Uterus (tissue), 4 donors: ENCODE measurements around the gene TANGO2. TPM values are rescaled to one million over a fixed set of nuclear protein-coding genes. Genes with fewer than 3 reads are reported as not detected.

Experiments
- DNase-seq, 2 donors: peaks; one replicate each; pipeline ENCODE4 v3.0.0-alpha.2; 2019 to 2020
- H3K27ac ChIP-seq, 2 donors: fragments of 200-600 bp; sonication (generic); 1 replicate in 1 of 2; 2 replicates in 1 of 2; pipeline ENCODE4 v1.5.1; 2016 to 2018
- H3K27me3 ChIP-seq, 2 donors: fragments of 200-600 bp; sonication (generic); one replicate each; pipeline ENCODE4 v1.5.1; 2018 to 2019; ENCODE audit warnings: control low read depth in 1 of 2
- H3K36me3 ChIP-seq, 2 donors: fragments of 200-600 bp; sonication (generic); one replicate each; pipeline ENCODE4 v1.5.1; 2019; ENCODE audit warnings: control low read depth in 1 of 2
- H3K4me1 ChIP-seq, 2 donors: fragments of 200-600 bp; sonication (generic); one replicate each; pipeline ENCODE4 v1.5.1; 2018 to 2019; ENCODE audit warnings: control low read depth in 1 of 2
- H3K4me3 ChIP-seq, 2 donors: fragments of 200-600 bp; sonication (generic); 1 replicate in 1 of 2; 2 replicates in 1 of 2; pipeline ENCODE4 v1.5.1; 2018 to 2019; ENCODE audit warnings: mild to moderate bottlenecking in 1 of 2
- H3K9me3 ChIP-seq, 2 donors: fragments of 200-600 bp; sonication (generic); one replicate each; pipeline ENCODE4 v1.5.1; 2019; ENCODE audit warnings: control low read depth in 1 of 2
- POLR2A ChIP-seq, 2 donors: fragments of 450-650 bp; IDR thresholded peaks; one replicate each; pipeline ENCODE4 v1.6.1; 2016; ENCODE audit warnings: antibody characterized with exemption in 2 of 2, mild to moderate bottlenecking in 1 of 2, moderate library complexity in 1 of 2
- intact Hi-C: fragments of 100-400 bp; cut with DNase I; formaldehyde crosslinking; loops from one replicate; pipeline ENCODE4 v1.15.1; 2023; ENCODE audit warnings: low total_unique reads
- total RNA-seq, 4 donors: library from RNA; depleted of rRNA in 3 of 4; stranded (reverse); fragments of >200 nt in 3 of 4; gene quantifications; one replicate each; pipeline versions ENCODE4 v1.1.0 to v1.2.4, GENCODE V29; 2014 to 2023
- TF ChIP-seq, protein P1 (sequence below), 4 experiments: fragments of 200-600 bp in 2 of 4; fragments of 450-650 bp in 2 of 4; sonication (generic) in 2 of 4; IDR thresholded peaks; one replicate each; pipeline ENCODE4 v1.5.1; 2016 to 2019; ENCODE audit warnings: antibody characterized with exemption in 4 of 4, mild to moderate bottlenecking in 2 of 4, moderate library complexity in 1 of 4
- donor health status: DM: yes; HTN: yes; CAD: no.

Gene TANGO2
- total RNA-seq, 4 donors from 2014 or later: 2.8 to 25.1 (median 13.3) TPM

DNA sequence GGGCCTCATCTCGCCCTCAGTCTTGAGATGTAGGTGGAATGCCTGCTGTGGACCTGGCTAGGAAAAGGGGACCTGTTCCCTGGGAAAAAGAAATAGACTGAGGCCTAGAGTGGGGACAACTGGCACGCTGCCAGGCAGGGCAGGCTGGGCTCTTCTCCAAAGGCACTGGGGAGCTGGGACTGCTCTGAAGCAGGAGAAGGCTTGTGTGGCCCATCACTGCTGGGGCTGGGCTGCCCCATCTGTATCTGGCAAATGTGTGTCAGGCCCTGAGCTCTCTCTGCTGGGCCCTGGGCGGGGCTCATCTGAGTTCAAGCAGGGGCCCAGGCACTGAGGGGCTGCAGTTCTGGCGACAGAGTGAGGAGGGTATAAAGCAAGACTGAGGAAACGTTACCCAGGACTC, 37.2 kb upstream of the TANGO2 start:
- Histone ChIP-seq H3K36me3 (no peaks in the 10 kb centered on the region), H3K27me3 (no peaks in the 10 kb centered on the region), H3K4me3 (no peak overlapping the region), H3K27ac (peak overlapping the region; percentile 12 to 21), H3K4me1 (peaks cover 0 to 17% of the 10 kb centered on the region in 2 donors), H3K9me3 (no peaks in the 10 kb centered on the region)
- TF ChIP-seq, protein P1, sequence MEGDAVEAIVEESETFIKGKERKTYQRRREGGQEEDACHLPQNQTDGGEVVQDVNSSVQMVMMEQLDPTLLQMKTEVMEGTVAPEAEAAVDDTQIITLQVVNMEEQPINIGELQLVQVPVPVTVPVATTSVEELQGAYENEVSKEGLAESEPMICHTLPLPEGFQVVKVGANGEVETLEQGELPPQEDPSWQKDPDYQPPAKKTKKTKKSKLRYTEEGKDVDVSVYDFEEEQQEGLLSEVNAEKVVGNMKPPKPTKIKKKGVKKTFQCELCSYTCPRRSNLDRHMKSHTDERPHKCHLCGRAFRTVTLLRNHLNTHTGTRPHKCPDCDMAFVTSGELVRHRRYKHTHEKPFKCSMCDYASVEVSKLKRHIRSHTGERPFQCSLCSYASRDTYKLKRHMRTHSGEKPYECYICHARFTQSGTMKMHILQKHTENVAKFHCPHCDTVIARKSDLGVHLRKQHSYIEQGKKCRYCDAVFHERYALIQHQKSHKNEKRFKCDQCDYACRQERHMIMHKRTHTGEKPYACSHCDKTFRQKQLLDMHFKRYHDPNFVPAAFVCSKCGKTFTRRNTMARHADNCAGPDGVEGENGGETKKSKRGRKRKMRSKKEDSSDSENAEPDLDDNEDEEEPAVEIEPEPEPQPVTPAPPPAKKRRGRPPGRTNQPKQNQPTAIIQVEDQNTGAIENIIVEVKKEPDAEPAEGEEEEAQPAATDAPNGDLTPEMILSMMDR (IDR thresholded peaks at IDR 0.05): no peak
- no peak for TF ChIP-seq POLR2A (IDR thresholded peaks at IDR 0.05)
- DNase-seq: no peak
- intact Hi-C loops: no loop called here

DNA sequence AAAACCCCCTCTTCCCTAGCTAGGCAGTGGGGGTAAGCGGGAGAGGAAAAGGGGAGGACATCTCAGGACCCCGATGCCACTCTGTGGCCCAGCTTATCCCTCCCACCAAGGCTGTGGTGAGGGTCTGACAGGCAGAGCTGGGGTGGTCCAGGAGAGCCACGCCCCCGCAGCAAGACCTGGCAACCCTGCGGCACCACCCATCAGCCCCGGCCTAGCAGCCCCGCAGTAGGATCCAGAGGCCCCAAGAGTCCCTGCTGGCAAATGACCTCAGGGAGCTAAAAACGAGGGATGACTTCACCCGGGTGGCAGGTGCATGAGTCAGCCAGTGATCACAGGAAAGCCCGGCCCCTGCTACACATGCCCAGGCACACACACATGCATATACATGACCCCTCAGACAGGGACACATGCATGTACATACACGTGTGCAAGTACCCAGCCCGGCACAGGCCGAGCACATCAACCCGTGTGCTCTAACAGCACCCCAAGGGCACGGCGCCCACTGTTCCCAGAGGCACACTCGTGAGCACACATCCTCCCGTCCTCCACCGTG, 36.6 kb upstream of the TANGO2 start:
- no peak overlapping the region for H3K4me3 ChIP-seq
- no peaks in the 10 kb centered on the region for H3K9me3 ChIP-seq
- H3K36me3 ChIP-seq: no peaks in the 10 kb centered on the region
- DNase-seq: peak; percentile 59 to 70
- H3K27me3 ChIP-seq: no peaks in the 10 kb centered on the region
- H3K4me1 ChIP-seq: peaks cover 0 to 17% of the 10 kb centered on the region in 2 donors
- intact Hi-C loops: no loop called here
- TF ChIP-seq POLR2A (IDR thresholded peaks at IDR 0.05): no peak
- TF ChIP-seq, protein P1 (IDR thresholded peaks at IDR 0.05): no peak
- H3K27ac ChIP-seq: peak overlapping the region; percentile 12 to 21

DNA sequence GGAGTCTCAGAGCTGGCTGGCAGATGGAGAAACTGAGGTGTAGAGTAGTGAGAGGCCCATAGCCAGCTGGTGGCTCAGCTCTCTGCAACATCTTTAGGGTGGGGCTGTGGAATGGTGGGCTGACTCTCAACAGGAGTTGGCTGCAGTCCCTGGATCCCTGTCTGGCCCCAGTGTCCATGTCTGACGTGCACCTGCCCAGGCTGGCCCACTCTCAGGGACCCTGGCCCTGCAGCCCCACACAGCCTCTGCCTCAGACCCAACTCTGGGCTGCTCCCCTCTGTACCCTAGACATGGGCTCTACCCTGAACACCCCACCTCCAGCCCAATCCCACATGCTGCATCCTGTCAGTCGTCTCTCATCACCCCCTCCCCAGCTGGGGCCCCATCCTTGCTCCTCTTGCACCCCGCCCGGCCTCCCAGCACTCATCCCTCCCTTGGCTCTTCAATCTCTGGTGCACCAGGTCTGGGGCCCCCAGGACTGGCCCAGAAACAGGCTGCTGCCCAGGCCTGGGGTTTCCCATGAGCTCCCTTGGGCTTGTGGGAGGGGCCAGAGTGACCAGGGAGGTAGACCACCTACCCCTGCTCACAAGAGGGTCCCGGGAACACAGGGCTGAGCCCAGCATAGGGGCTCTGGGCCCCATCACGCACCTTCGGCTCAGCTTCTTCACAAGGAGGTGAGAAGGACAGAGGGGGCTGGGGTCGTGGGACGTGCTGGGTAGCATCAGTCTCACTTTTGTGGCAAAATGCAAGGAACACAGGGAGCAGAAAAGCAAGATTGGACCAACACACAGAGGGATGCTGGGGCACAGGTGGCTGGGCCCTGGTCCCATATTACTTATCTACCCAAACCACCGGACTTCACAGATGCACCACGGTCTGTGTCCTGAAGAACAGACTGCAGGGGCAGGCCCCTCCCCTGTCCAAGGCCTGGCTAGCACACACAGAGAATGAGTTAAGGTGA, 35.8 kb upstream of the TANGO2 start:
- Histone ChIP-seq H3K36me3 (no peaks in the 10 kb centered on the region), H3K4me1 (peaks cover 0 to 17% of the 10 kb centered on the region in 2 donors), H3K9me3 (no peaks in the 10 kb centered on the region), H3K27me3 (no peaks in the 10 kb centered on the region), H3K27ac (no peak overlapping the region), H3K4me3 (no peak overlapping the region)
- DNase-seq: no peak
- intact Hi-C loops: no loop called here
- TF ChIP-seq POLR2A (IDR thresholded peaks at IDR 0.05): no peak
- TF ChIP-seq, protein P1 (IDR thresholded peaks at IDR 0.05): no peak

DNA sequence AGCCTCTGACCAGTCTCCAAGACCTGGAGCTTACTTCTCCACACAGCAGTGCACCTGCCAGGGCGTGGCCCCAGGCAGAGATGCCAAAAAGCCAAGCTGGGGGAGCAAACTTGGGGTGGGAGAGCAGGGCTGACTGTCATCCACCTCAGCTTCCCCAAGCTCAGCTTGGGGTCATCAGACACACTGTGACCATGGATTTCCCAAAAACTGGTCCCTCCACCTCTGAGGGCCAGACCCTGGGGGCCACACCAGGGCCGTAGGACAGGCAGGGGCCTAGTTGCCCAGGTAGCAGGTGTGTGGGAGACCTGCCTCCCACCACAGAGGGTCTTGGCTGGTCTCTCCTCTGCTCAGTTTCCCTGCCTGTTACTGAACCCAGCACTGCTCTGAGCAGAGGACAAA, 34.9 kb upstream of the TANGO2 start:
- intact Hi-C loops: no loop called here
- Histone ChIP-seq H3K4me1 (peaks cover 0 to 17% of the 10 kb centered on the region in 2 donors), H3K9me3 (no peaks in the 10 kb centered on the region), H3K4me3 (peak overlapping the region; percentile 43 to 60), H3K27me3 (no peaks in the 10 kb centered on the region), H3K36me3 (no peaks in the 10 kb centered on the region), H3K27ac (peak overlapping the region; percentile 67 to 87)
- TF ChIP-seq, protein P1 (IDR thresholded peaks at IDR 0.05): no peak
- TF ChIP-seq POLR2A (IDR thresholded peaks at IDR 0.05): no peak
- DNase-seq: no peak
